HepG2 (cell line): ENCODE data around the gene CTIF. TPM values are rescaled to one million over a fixed set of nuclear protein-coding genes. Genes with fewer than 3 reads are reported as not detected.

Experiments
- ATAC-seq: fragments of 200-7000 bp; cut with Tn5 transposase; 3 replicates; pipeline ENCODE4 v1.9.1; 2020; ENCODE audit warnings: mild to moderate bottlenecking, moderate library complexity
- BruUV-seq: library from RNA; stranded (reverse); fragments of 400-500 nt; replicated peaks from 2 replicates; lab custom pipeline; 2021; lab: Mats Ljungman, UMichigan
- CTCF ChIA-PET: fragments of 300-600 bp; formaldehyde crosslinking; extraction: SDS; loops from one replicate; lab custom pipeline; 2021; ENCODE audit warnings: low total read pairs, inconsistent platforms, low intra/inter-chr PET ratio; lab: Yijun Ruan, JAX
- POLR2A ChIA-PET: fragments of 350-600 bp; sonication (Branson Sonifier 250); formaldehyde crosslinking; loops from one replicate; lab custom pipeline; 2020; ENCODE audit warnings: antibody characterized with exemption, inconsistent platforms; lab: Yijun Ruan, JAX
- DNase-seq: peaks from one replicate; pipeline ENCODE4 v3.0.0-alpha.2; 2015; ENCODE audit warnings: low spot score
- FAIRE-seq: peaks from 3 replicates; lab custom pipeline; 2011; peaks lifted over from hg19 to GRCh38; lab: Jason Lieb, UNC
- H2AFZ ChIP-seq: one replicate; pipeline ENCODE4 v1.6.1; 2011; ENCODE audit warnings: low read length, inconsistent platforms
- H3K27ac ChIP-seq: fragments of 300-600 bp; 3 replicates; pipeline ENCODE4 v1.8.0; 2011; ENCODE audit warnings: mixed run types, mild to moderate bottlenecking, mixed read lengths, low read length, inconsistent platforms; ENCODE audit not compliant: insufficient read depth; ENCODE audit errors: extremely low read length
- H3K27me3 ChIP-seq, 2 experiments: fragments of 200-600 bp in 1 of 2; 2 replicates in 1 of 2; 3 replicates in 1 of 2; pipeline versions ENCODE4 v1.6.0 to v1.8.0; 2011; ENCODE audit warnings: low read length in 2 of 2, mild to moderate bottlenecking in 2 of 2, moderate library complexity in 2 of 2, inconsistent platforms in 1 of 2; ENCODE audit not compliant: insufficient read depth in 2 of 2, control insufficient read depth in 1 of 2
- H3K36me3 ChIP-seq, 2 experiments: fragments of 200-600 bp in 1 of 2; replicated peaks in 1 of 2; 2 replicates in 1 of 2; 3 replicates in 1 of 2; pipeline versions ENCODE4 v1.5.1 to v1.8.0; 2011; ENCODE audit warnings: low read length in 2 of 2, inconsistent platforms in 1 of 2; ENCODE audit not compliant: insufficient read depth in 2 of 2, control insufficient read depth in 1 of 2
- H3K4me1 ChIP-seq: 2 replicates; pipeline ENCODE4 v1.5.1; 2012; ENCODE audit warnings: low read length, inconsistent platforms; ENCODE audit not compliant: insufficient read depth
- H3K4me2 ChIP-seq: 2 replicates; pipeline ENCODE4 v1.6.0; 2011; ENCODE audit warnings: low read depth, low read length, inconsistent platforms
- H3K4me3 ChIP-seq, 3 experiments: fragments of 200-600 bp in 1 of 3; sonication (generic), shearing (Covaris generic) in 1 of 3; replicated peaks in 1 of 3; 2 replicates each; pipeline ENCODE4 v1.5.1; 2011 to 2016; ENCODE audit warnings: low read length in 3 of 3, inconsistent platforms in 2 of 3, low read depth in 2 of 3, mild to moderate bottlenecking in 2 of 3, control low read depth in 1 of 3, mixed read lengths in 1 of 3; ENCODE audit not compliant: insufficient read depth in 1 of 3
- H3K79me2 ChIP-seq: one replicate; pipeline ENCODE4 v1.6.1; 2011; ENCODE audit warnings: low read length, inconsistent platforms; ENCODE audit not compliant: insufficient read depth
- H3K9ac ChIP-seq: 2 replicates; pipeline ENCODE4 v1.6.0; 2011; ENCODE audit warnings: mild to moderate bottlenecking, low read depth, low read length, inconsistent platforms; ENCODE audit not compliant: insufficient read depth
- H3K9me3 ChIP-seq: 2 replicates; pipeline ENCODE4 v1.5.1; 2012; ENCODE audit warnings: mild to moderate bottlenecking, low read length
- H4K20me1 ChIP-seq: 2 replicates; pipeline ENCODE4 v1.6.0; 2011; ENCODE audit warnings: inconsistent platforms, mild to moderate bottlenecking, low read length, moderate library complexity; ENCODE audit not compliant: insufficient read depth
- FOXK2 ChIP-seq: fragments of 450-650 bp; IDR thresholded peaks from 2 replicates; pipeline ENCODE4 v1.6.1; 2016
- NFKBIZ ChIP-seq: IDR thresholded peaks from 2 replicates; pipeline ENCODE4 v1.6.1; 2018; ENCODE audit warnings: missing genetic modification reagents, missing compliant biosample characterization
- PAWR ChIP-seq: sonication (generic); formaldehyde crosslinking; IDR thresholded peaks from 2 replicates; pipeline ENCODE4 v1.4.0; 2020; ENCODE audit warnings: missing genetic modification reagents, mild to moderate bottlenecking, borderline replicate concordance
- TRIM24 ChIP-seq: sonication (generic); formaldehyde crosslinking; IDR thresholded peaks from 2 replicates; pipeline ENCODE4 v1.8.0; 2022; ENCODE audit warnings: mild to moderate bottlenecking, missing genetic modification reagents
- ZMYM4 ChIP-seq: sonication (generic); formaldehyde crosslinking; IDR thresholded peaks from 2 replicates; pipeline ENCODE4 v1.8.1; 2023; ENCODE audit warnings: mild to moderate bottlenecking, missing genetic modification reagents
- ZNF839 ChIP-seq: sonication (generic); formaldehyde crosslinking; IDR thresholded peaks from 2 replicates; pipeline ENCODE4 v1.4.0; 2020; ENCODE audit warnings: missing genetic modification reagents, mild to moderate bottlenecking, borderline replicate concordance
- ZZZ3 ChIP-seq: sonication (generic); formaldehyde crosslinking; IDR thresholded peaks from 2 replicates; pipeline ENCODE4 v1.4.0; 2020; ENCODE audit warnings: missing genetic modification reagents, mild to moderate bottlenecking, borderline replicate concordance
- WGBS: methylation state at CpG from one replicate; pipeline ENCODE4 v1.1.6; 2017; ENCODE audit warnings: low lambda C conversion rate; 5-methylcytosine and 5-hydroxymethylcytosine counted together
- in situ Hi-C: cut with HindIII; loops from 2 replicates; pipeline ENCODE4 v1.10.0; 2017; ENCODE audit warnings: low pct_unique_long_range_greater_than_20kb; ENCODE audit not compliant: extremely low pct_ligation_motif_present
- intact Hi-C: fragments of 100-400 bp; cut with micrococcal nuclease; formaldehyde crosslinking; loops from one replicate; pipeline ENCODE4 v1.10.0; 2022; ENCODE audit not compliant: unreplicated experiment
- polyA plus RNA-seq, 8 experiments: library from polyadenylated mRNA; depleted of rRNA in 3 of 8; stranded (reverse) in 7 of 8; unstranded in 1 of 8; fragments of >200 nt; fragmentation: Illumina TruSeq in 4 of 8; extraction: Trizol in 4 of 8; gene quantifications; 2 replicates each; pipeline versions ENCODE4 v1.2.1 to v1.2.3, GENCODE V29; 2011 to 2016; ENCODE audit warnings: low read depth in 4 of 8, missing spikeins in 1 of 8, mixed read lengths in 1 of 8; ENCODE audit not compliant: insufficient read depth in 1 of 8
- total RNA-seq, 5 experiments: library from RNA; depleted of rRNA; stranded (reverse); fragments of >200 nt; fragmentation: Illumina TruSeq; extraction: Trizol; gene quantifications; 2 replicates each; pipeline ENCODE4 v1.2.3, GENCODE V29; 2016; ENCODE audit warnings: low read depth in 1 of 5
- TF ChIP-seq, protein P1 (sequence below): sonication (generic); IDR thresholded peaks from 2 replicates; pipeline ENCODE4 v1.6.1; 2016; ENCODE audit warnings: low read depth, borderline replicate concordance
- TF ChIP-seq, protein P2 (sequence below): sonication (generic); formaldehyde crosslinking; IDR thresholded peaks from 2 replicates; pipeline ENCODE4 v1.4.0; 2020; ENCODE audit warnings: missing genetic modification reagents
- TF ChIP-seq, protein P3 (sequence below): sonication (generic); formaldehyde crosslinking; IDR thresholded peaks from 2 replicates; pipeline ENCODE4 v1.9.0; 2021; ENCODE audit warnings: missing genetic modification reagents, borderline replicate concordance

The CTIF gene
- total and polyA plus RNA-seq, 2 of the 13 experiments (the other 11 are each of a cell fraction or from before 2014, with no cell fraction given): 18.2 to 28.0 TPM

DNA sequence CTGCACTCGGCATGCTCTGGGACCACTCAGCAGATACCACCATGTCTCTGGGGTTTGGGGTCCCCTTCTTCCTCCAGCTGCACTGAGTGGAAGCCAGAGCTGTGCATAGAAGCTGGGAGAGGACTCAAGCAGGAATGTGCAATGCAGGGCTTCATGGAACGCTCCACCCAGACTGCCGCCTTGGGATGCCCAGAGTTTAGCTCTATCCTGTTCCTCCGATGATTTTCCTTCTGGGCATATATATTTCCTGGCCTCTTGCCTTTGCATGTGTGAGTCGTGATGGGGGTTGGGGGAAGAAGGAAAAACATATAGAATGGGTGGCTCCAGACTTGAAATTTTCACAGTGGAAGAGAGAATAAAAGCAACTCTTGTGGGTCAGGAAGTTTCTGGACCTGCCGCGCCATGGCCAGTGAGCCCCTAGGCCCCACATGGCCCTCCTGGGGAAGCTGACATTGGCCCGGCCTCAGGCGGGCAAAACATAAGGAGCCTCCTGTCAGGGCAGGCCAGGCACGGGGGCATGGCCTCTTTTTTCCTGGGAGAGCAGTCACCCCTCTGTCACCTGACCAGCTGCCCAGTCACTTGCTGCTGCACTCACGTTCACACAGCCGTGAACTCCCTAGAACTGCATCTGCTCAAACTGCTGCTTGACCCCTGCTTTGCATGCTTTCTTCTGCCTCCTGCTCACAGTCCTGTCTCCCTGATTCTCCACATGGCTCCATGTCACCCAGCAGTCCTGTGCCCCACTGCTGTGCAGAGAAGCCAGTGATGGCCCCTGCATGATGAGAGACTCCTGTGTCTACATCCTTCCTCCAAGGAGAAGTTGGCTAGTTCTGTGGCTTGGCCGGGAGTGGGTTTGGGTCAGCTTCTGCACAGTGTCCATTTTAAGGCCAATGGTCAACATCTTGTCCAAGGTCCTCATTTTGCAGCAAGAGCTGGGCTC lies 197.8 kb downstream of the CTIF start:
- H2AFZ ChIP-seq: no peak overlapping the region
- ATAC-seq (no peak), DNase-seq (no peak), FAIRE-seq (no peak)
- peaks cover 0 to 5% of the 10 kb centered on the region in 2 experiments; a peak in 2 of 5 replicates for H3K36me3 ChIP-seq
- H3K9ac ChIP-seq: no peak overlapping the region
- no peaks in the 10 kb centered on the region for H3K79me2 ChIP-seq
- no peaks in the 10 kb centered on the region for H3K27me3 ChIP-seq
- TF ChIP-seq FOXK2 (no peak), NFKBIZ (CRISPR knock-in tag) (no peak), ZNF839 (CRISPR knock-in tag) (no peak), PAWR (CRISPR knock-in tag) (no peak), TRIM24 (CRISPR knock-in tag) (no peak), ZZZ3 (CRISPR knock-in tag) (no peak), ZMYM4 (CRISPR knock-in tag) (no peak)
- TF ChIP-seq, protein P1, sequence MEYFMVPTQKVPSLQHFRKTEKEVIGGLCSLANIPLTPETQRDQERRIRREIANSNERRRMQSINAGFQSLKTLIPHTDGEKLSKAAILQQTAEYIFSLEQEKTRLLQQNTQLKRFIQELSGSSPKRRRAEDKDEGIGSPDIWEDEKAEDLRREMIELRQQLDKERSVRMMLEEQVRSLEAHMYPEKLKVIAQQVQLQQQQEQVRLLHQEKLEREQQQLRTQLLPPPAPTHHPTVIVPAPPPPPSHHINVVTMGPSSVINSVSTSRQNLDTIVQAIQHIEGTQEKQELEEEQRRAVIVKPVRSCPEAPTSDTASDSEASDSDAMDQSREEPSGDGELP: no peak
- TF ChIP-seq, protein P2, sequence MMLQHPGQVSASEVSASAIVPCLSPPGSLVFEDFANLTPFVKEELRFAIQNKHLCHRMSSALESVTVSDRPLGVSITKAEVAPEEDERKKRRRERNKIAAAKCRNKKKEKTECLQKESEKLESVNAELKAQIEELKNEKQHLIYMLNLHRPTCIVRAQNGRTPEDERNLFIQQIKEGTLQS (CRISPR knock-in tag): no peak
- TF ChIP-seq, protein P3, sequence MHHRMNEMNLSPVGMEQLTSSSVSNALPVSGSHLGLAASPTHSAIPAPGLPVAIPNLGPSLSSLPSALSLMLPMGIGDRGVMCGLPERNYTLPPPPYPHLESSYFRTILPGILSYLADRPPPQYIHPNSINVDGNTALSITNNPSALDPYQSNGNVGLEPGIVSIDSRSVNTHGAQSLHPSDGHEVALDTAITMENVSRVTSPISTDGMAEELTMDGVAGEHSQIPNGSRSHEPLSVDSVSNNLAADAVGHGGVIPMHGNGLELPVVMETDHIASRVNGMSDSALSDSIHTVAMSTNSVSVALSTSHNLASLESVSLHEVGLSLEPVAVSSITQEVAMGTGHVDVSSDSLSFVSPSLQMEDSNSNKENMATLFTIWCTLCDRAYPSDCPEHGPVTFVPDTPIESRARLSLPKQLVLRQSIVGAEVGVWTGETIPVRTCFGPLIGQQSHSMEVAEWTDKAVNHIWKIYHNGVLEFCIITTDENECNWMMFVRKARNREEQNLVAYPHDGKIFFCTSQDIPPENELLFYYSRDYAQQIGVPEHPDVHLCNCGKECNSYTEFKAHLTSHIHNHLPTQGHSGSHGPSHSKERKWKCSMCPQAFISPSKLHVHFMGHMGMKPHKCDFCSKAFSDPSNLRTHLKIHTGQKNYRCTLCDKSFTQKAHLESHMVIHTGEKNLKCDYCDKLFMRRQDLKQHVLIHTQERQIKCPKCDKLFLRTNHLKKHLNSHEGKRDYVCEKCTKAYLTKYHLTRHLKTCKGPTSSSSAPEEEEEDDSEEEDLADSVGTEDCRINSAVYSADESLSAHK: no peak
- BruUV-seq: no TSS peak
- H3K27ac ChIP-seq: no peak overlapping the region
- peaks cover 9% of the 10 kb centered on the region; the same call in 1 of the 2 replicates for H3K4me1 ChIP-seq
- no peaks in the 10 kb centered on the region for H3K9me3 ChIP-seq
- WGBS: 94% methylated on average over 10 of the region's 13 CpGs
- ChIA-PET POLR2A (no interaction called here), CTCF (no interaction called here)
- H3K4me2 ChIP-seq: no peak overlapping the region
- intact Hi-C loops: no loop called here
- in situ Hi-C loops: no loop called here
- no peaks in the 10 kb centered on the region for H4K20me1 ChIP-seq
- no peak overlapping the region for H3K4me3 ChIP-seq
